ENCODE measurements around the gene WRAP73. TPM values are rescaled to one million over a fixed set of nuclear protein-coding genes. Genes with fewer than 3 reads are reported as not detected.

The WRAP73 gene
- total RNA-seq, 4 donors from 2014 or later, result 19.7 to 30.4 (median 25.5) TPM

DNA sequence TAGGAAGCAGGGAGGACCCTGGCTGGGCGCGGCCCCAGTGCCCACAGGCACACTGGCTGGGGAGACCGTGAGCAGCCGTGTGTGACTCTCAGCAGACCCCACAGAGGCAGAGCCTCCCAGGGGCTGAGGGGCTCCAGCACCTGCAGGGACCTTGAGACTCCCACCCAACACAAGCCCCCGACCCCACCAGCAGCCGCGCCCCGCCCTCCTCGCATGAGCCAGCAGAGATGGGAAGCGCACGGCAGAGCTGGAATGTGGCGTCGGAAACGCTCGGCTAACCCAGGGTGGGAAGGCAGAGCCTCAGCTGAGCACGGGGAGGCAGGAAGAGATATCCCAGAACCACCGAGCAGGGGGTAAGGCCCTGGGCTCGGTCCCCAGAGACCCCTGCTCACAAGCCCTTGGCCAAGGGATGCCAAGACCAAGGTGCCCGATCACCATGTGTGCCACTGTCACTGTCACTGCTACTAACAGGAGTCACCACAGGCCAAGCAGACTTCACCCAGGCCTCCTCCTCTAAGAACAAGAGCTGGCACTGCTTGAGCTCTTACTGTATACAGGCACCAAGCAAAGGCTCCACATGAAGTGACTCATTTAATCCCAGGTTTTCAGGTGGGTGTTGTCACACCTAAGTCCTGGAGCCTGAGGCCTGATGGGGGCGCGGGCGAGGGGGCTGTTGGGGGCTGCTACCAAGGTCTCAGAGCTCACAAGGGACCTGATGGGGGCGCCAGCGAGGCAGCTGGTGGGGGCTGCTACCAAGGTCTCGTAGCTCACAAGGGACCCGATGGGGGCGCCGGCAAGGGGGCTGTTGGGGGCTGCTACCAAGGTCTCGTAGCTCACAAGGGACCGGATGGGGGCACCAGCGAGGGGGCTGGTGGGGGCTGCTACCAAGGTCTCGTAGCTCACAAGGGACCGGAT, 58.7 kb downstream of the WRAP73 start:
- TF ChIP-seq POLR2AphosphoS5 (IDR thresholded peaks at IDR 0.05) (no peak), POLR2A (IDR thresholded peaks at IDR 0.05) (no peak), EP300 (IDR thresholded peaks at IDR 0.05; ENCODE audit: low read depth) (no peak)
- TF ChIP-seq, protein P1, sequence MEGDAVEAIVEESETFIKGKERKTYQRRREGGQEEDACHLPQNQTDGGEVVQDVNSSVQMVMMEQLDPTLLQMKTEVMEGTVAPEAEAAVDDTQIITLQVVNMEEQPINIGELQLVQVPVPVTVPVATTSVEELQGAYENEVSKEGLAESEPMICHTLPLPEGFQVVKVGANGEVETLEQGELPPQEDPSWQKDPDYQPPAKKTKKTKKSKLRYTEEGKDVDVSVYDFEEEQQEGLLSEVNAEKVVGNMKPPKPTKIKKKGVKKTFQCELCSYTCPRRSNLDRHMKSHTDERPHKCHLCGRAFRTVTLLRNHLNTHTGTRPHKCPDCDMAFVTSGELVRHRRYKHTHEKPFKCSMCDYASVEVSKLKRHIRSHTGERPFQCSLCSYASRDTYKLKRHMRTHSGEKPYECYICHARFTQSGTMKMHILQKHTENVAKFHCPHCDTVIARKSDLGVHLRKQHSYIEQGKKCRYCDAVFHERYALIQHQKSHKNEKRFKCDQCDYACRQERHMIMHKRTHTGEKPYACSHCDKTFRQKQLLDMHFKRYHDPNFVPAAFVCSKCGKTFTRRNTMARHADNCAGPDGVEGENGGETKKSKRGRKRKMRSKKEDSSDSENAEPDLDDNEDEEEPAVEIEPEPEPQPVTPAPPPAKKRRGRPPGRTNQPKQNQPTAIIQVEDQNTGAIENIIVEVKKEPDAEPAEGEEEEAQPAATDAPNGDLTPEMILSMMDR (IDR thresholded peaks at IDR 0.05), result no peak
- DNase-seq, result no peak
- in situ Hi-C loops (cut with MboI; ENCODE audit: low pct_ligation_motif_present in 1 of 4, low pct_unique_long_range_greater_than_20kb in 1 of 4, low sequenced_read_pairs in 3 of 4), result no loop called here
- Histone ChIP-seq H3K4me1 (no peaks in the 10 kb centered on the region), H3K27me3 (no peaks in the 10 kb centered on the region), H3K4me3 (no peak overlapping the region), H3K9me3 (no peaks in the 10 kb centered on the region), H3K27ac (no peak overlapping the region), H3K36me3 (no peaks in the 10 kb centered on the region)
- intact Hi-C loops (cut with DNase I; ENCODE audit: low total_unique reads), result no loop called here
- WGBS, 2 donors (ENCODE audit: low coverage in 1 of 2), result 84% methylated on average over 25 of the region's 33 CpGs; no CpG with 5 or more reads in 1 of the 2 donors

DNA sequence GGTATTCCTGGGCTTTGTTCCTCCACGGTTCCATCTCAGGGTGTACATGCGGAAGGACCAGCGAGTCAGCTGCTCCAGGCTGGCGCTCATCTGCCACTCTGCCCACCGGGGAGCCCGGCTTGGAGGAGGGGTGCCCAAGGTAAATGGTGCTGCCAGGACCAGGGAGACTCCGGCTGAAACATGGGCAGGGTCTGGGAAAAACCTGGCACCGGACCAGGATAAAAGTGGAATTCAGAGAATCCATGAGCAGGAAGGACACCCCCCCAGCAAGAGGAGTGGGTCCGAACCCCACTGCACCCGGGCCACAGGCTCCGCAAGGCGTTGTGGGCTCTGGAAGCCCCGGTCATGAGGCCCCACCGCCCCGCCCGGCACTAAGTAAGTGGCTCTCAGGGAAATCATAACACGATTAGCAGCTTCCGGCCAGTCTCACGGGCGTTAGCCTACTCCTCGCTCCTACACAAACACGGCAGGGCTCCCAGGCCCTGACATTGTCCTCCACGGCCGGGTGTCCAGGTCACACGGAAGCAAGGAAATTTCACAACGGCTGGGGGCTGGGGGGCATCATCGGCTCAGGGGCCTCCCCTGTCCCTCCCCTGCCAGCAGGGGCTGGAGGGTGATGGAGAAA, 59.7 kb downstream of the WRAP73 start:
- no peak overlapping the region for H3K27ac ChIP-seq
- H3K9me3 ChIP-seq, result no peaks in the 10 kb centered on the region
- DNase-seq, result no peak
- H3K4me1 ChIP-seq, result no peaks in the 10 kb centered on the region
- WGBS, 2 donors (ENCODE audit: low coverage in 1 of 2), result 44 to 67% methylated on average over 5 to 26 of the region's 27 CpGs
- H3K36me3 ChIP-seq, result no peaks in the 10 kb centered on the region
- in situ Hi-C loops (cut with MboI; ENCODE audit: low pct_ligation_motif_present in 1 of 4, low pct_unique_long_range_greater_than_20kb in 1 of 4, low sequenced_read_pairs in 3 of 4), result no loop called here
- intact Hi-C loops (cut with DNase I; ENCODE audit: low total_unique reads), result no loop called here
- H3K4me3 ChIP-seq, result no peak overlapping the region
- TF ChIP-seq, protein P1 (IDR thresholded peaks at IDR 0.05), result no peak
- TF ChIP-seq POLR2A (IDR thresholded peaks at IDR 0.05) (no peak), POLR2AphosphoS5 (IDR thresholded peaks at IDR 0.05) (no peak), EP300 (IDR thresholded peaks at IDR 0.05; ENCODE audit: low read depth) (no peak)
- H3K27me3 ChIP-seq, result no peaks in the 10 kb centered on the region

DNA sequence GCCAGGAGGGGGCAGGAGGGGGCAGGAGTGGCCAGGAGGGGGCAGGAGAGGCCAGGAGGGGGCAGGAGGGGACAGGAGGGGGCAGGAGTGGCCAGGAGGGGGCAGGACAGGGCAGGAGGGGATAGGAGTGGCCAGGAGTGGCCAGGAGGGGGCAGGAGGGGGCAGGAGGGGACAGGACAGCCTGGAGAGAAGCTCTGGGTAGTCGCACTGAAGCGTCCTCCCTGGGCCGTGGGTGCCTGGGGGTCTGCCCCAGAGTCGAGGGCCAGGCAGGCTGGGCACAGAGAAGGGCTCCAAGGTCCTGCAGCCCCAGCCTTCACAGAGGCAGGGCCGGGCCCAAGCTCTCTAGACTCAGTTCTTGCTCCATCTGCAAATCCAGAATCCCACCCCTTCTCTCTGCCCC, 61.5 kb downstream of the WRAP73 start:
- Histone ChIP-seq H3K27ac (no peak overlapping the region), H3K4me1 (no peaks in the 10 kb centered on the region), H3K27me3 (no peaks in the 10 kb centered on the region), H3K9me3 (no peaks in the 10 kb centered on the region), H3K36me3 (no peaks in the 10 kb centered on the region), H3K4me3 (no peak overlapping the region)
- WGBS, 2 donors (ENCODE audit: low coverage in 1 of 2), result 87% methylated on average over 4 of the region's 5 CpGs; no CpG with 5 or more reads in 1 of the 2 donors
- intact Hi-C loops (cut with DNase I; ENCODE audit: low total_unique reads) (no loop called here), in situ Hi-C loops (cut with MboI; ENCODE audit: low pct_ligation_motif_present in 1 of 4, low pct_unique_long_range_greater_than_20kb in 1 of 4, low sequenced_read_pairs in 3 of 4) (no loop called here)
- TF ChIP-seq POLR2AphosphoS5 (IDR thresholded peaks at IDR 0.05) (no peak), POLR2A (IDR thresholded peaks at IDR 0.05) (no peak), EP300 (IDR thresholded peaks at IDR 0.05; ENCODE audit: low read depth) (no peak)
- TF ChIP-seq, protein P1 (IDR thresholded peaks at IDR 0.05), result no peak
- no peak for DNase-seq

DNA sequence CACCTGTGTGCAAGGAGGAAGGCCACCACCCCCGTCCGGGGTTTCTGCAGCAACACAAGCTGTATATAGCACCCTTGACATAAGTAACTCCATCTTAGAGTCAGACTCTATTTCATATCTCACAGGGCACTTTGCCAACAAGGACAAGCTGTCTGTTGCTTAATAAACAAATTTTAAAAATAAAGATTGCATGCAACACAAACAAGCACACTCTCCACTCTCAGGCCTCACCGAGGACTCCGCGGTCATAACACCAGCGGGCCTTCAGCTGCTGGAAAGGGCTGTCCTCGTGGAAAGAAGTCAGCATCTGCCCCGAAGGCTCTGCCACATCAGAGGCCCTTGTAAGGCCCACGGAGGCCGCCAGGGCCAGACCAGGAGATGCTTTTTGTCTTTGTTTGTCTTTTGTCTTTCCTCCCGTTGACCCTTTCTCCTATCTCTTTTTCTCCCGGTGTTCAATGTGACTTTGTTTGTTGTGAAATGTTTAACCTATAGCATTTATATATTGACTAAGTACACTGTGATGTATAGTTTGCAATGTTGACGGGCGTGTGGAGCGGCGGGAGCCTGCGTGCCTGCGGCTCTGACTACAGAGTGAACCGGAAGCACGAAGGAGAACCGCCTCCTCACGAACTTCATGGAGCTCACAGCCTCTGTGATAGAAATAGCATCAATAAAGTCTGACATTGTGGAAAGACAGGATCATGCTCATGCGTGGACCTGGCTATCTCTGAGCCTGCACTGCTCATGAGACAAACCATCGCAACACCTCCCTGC, 62.7 kb downstream of the WRAP73 start:
- no peak for DNase-seq
- Histone ChIP-seq H3K4me1 (no peaks in the 10 kb centered on the region), H3K36me3 (no peaks in the 10 kb centered on the region), H3K9me3 (no peaks in the 10 kb centered on the region), H3K27me3 (no peaks in the 10 kb centered on the region), H3K4me3 (no peak overlapping the region), H3K27ac (no peak overlapping the region)
- intact Hi-C loops (cut with DNase I; ENCODE audit: low total_unique reads), result no loop called here
- WGBS, 2 donors (ENCODE audit: low coverage in 1 of 2), result 50 to 66% methylated on average over 9 to 24 of the region's 24 CpGs
- in situ Hi-C loops (cut with MboI; ENCODE audit: low pct_ligation_motif_present in 1 of 4, low pct_unique_long_range_greater_than_20kb in 1 of 4, low sequenced_read_pairs in 3 of 4), result no loop called here
- TF ChIP-seq EP300 (IDR thresholded peaks at IDR 0.05; ENCODE audit: low read depth), result no peak
- TF ChIP-seq POLR2A (IDR thresholded peaks at IDR 0.05), result no peak
- TF ChIP-seq, protein P1 (IDR thresholded peaks at IDR 0.05), result no peak
- no peak for TF ChIP-seq POLR2AphosphoS5 (IDR thresholded peaks at IDR 0.05)

Measured in transverse colon (tissue), 4 donors.